Measurements from ENCODE around the gene DNAJB6. TPM values are rescaled to one million over a fixed set of nuclear protein-coding genes. Genes with fewer than 3 reads are reported as not detected.

Gene DNAJB6
- total RNA-seq, 2 donors from 2014 or later, result 116 to 154 TPM

GRCh38 chr7:157368955-157369354 lies 32.2 kb downstream of the DNAJB6 start:
- H3K4me1 ChIP-seq (ENCODE audit: control insufficient read depth in 1 of 2, low read depth in 2 of 2), result no peaks in the 10 kb centered on the region
- H3K27ac ChIP-seq, result no peak overlapping the region
- no peak for ATAC-seq (ENCODE audit: insufficient number of reproducible peaks, low FRiP score, low read depth)
- no peaks in the 10 kb centered on the region for H3K27me3 ChIP-seq (replicated peaks; ENCODE audit: insufficient read depth)
- TF ChIP-seq CTCF (IDR thresholded peaks at IDR 0.05), result no peak
- no peak for DNase-seq (ENCODE audit: low spot score)
- H3K9me3 ChIP-seq, result no peaks in the 10 kb centered on the region
- peaks cover 70% of the 10 kb centered on the region for H3K36me3 ChIP-seq
- H3K4me3 ChIP-seq, result no peak overlapping the region

GRCh38 chr7:157370742-157371141 lies 33.9 kb downstream of the DNAJB6 start:
- H3K27me3 ChIP-seq (replicated peaks; ENCODE audit: insufficient read depth), result no peaks in the 10 kb centered on the region
- H3K36me3 ChIP-seq, result peaks cover 62% of the 10 kb centered on the region
- peaks cover 0 to 9% of the 10 kb centered on the region in 2 donors for H3K4me1 ChIP-seq (ENCODE audit: control insufficient read depth in 1 of 2, low read depth in 2 of 2)
- H3K9me3 ChIP-seq, result no peaks in the 10 kb centered on the region
- H3K27ac ChIP-seq, result no peak overlapping the region
- no peak for TF ChIP-seq CTCF (IDR thresholded peaks at IDR 0.05)
- no peak for ATAC-seq (ENCODE audit: insufficient number of reproducible peaks, low FRiP score, low read depth)
- H3K4me3 ChIP-seq, result no peak overlapping the region
- DNase-seq (ENCODE audit: low spot score), result no peak

- Histone ChIP-seq H3K9me3 (no peaks in the 10 kb centered on the region), H3K36me3 (peaks cover 62% of the 10 kb centered on the region), H3K4me3 (no peak overlapping the region), H3K4me1 (ENCODE audit: control insufficient read depth in 1 of 2, low read depth in 2 of 2) (peaks cover 0 to 14% of the 10 kb centered on the region in 2 donors), H3K27me3 (replicated peaks; ENCODE audit: insufficient read depth) (no peaks in the 10 kb centered on the region), H3K27ac (no peak overlapping the region)
- no peak for TF ChIP-seq CTCF (IDR thresholded peaks at IDR 0.05)
- ATAC-seq (ENCODE audit: insufficient number of reproducible peaks, low FRiP score, low read depth) (no peak), DNase-seq (ENCODE audit: low spot score) (no peak)
These were observed 34.5 kb downstream of the DNAJB6 start for GRCh38 chr7:157371296-157371695.

GRCh38 chr7:157372300-157373232 lies 35.8 kb downstream of the DNAJB6 start:
- Histone ChIP-seq H3K27ac (no peak overlapping the region), H3K36me3 (peaks cover 54% of the 10 kb centered on the region), H3K4me3 (no peak overlapping the region), H3K27me3 (replicated peaks; ENCODE audit: insufficient read depth) (no peaks in the 10 kb centered on the region), H3K9me3 (no peaks in the 10 kb centered on the region), H3K4me1 (ENCODE audit: control insufficient read depth in 1 of 2, low read depth in 2 of 2) (peaks cover 0 to 26% of the 10 kb centered on the region in 2 donors)
- DNase-seq (ENCODE audit: low spot score) (no peak), ATAC-seq (ENCODE audit: insufficient number of reproducible peaks, low FRiP score, low read depth) (no peak)
- no peak for TF ChIP-seq CTCF (IDR thresholded peaks at IDR 0.05)

- Histone ChIP-seq H3K27me3 (replicated peaks; ENCODE audit: insufficient read depth) (no peaks in the 10 kb centered on the region), H3K4me3 (no peak overlapping the region), H3K27ac (no peak overlapping the region), H3K36me3 (peaks cover 52% of the 10 kb centered on the region), H3K9me3 (no peaks in the 10 kb centered on the region), H3K4me1 (ENCODE audit: control insufficient read depth in 1 of 2, low read depth in 2 of 2) (peaks cover 0 to 26% of the 10 kb centered on the region in 2 donors)
- ATAC-seq (ENCODE audit: insufficient number of reproducible peaks, low FRiP score, low read depth) (no peak), DNase-seq (ENCODE audit: low spot score) (no peak)
- TF ChIP-seq CTCF (IDR thresholded peaks at IDR 0.05), result no peak
These were observed 36.7 kb downstream of the DNAJB6 start for GRCh38 chr7:157373493-157373892.

All from thoracic aorta (tissue), 2 donors.